Caco-2 (cell line): ENCODE data around the gene EPM2A. TPM values are rescaled to one million over a fixed set of nuclear protein-coding genes. Genes with fewer than 3 reads are reported as not detected.

Source experiments
- BruUV-seq: library from RNA; stranded (reverse); fragments of 400-500 nt; replicated peaks from 2 replicates; lab custom pipeline; 2021; lab: Mats Ljungman, UMichigan
- CTCF ChIA-PET: fragments of 300-600 bp; sonication (Branson Sonifier 250); formaldehyde crosslinking; loops from one replicate; lab custom pipeline; 2022; ENCODE audit warnings: antibody characterized with exemption; lab: Charles Lee
- POLR2A ChIA-PET: fragments of 300-600 bp; sonication (Branson Sonifier 250); formaldehyde crosslinking; loops from one replicate; lab custom pipeline; 2022; ENCODE audit warnings: antibody characterized with exemption; lab: Charles Lee
- DNase-seq, 2 experiments: peaks; one replicate each; pipeline versions ENCODE4 v3.0.0 to v3.0.0-alpha.2; 2020 to 2022
- H3K27me3 ChIP-seq: replicated peaks from 2 replicates; pipeline ENCODE4 v1.6.0; 2011; ENCODE audit warnings: low read length; ENCODE audit not compliant: control insufficient read depth, insufficient read depth
- H3K36me3 ChIP-seq: 2 replicates; pipeline ENCODE4 v1.5.1; 2011; ENCODE audit warnings: low read length; ENCODE audit not compliant: control insufficient read depth, insufficient read depth
- H3K4me1 ChIP-seq: fragments of 250-450 bp; sonication (Bioruptor Pico); 2 replicates; pipeline ENCODE4 v1.5.1; 2020; ENCODE audit warnings: mild to moderate bottlenecking
- H3K4me3 ChIP-seq: 2 replicates; pipeline ENCODE4 v1.5.1; 2011; ENCODE audit warnings: low read depth, mild to moderate bottlenecking, control low read depth, low read length
- H3K9me3 ChIP-seq: fragments of 250-450 bp; sonication (Bioruptor Pico); 2 replicates; pipeline ENCODE4 v1.5.1; 2020; ENCODE audit warnings: mild to moderate bottlenecking, moderate library complexity
- H3K27ac Mint-ChIP-seq: one replicate; pipeline ENCODE4 v1.8.0; 2022; ENCODE audit warnings: mixed read lengths; ENCODE audit not compliant: unreplicated experiment
- H3K27me3 Mint-ChIP-seq: one replicate; pipeline ENCODE4 v1.8.0; 2022; ENCODE audit warnings: mixed read lengths; ENCODE audit not compliant: insufficient read depth, unreplicated experiment
- H3K36me3 Mint-ChIP-seq: one replicate; pipeline ENCODE4 v1.8.0; 2022; ENCODE audit warnings: mild to moderate bottlenecking, mixed read lengths; ENCODE audit not compliant: insufficient read depth, unreplicated experiment
- H3K4me1 Mint-ChIP-seq: one replicate; pipeline ENCODE4 v1.8.0; 2022; ENCODE audit warnings: low read depth, mixed read lengths; ENCODE audit not compliant: unreplicated experiment
- H3K4me3 Mint-ChIP-seq: one replicate; pipeline ENCODE4 v1.8.0; 2022; ENCODE audit warnings: mild to moderate bottlenecking, moderate library complexity, mixed read lengths; ENCODE audit not compliant: unreplicated experiment
- H3K9me3 Mint-ChIP-seq: one replicate; pipeline ENCODE4 v1.8.0; 2022; ENCODE audit warnings: mixed read lengths; ENCODE audit not compliant: unreplicated experiment
- intact Hi-C: fragments of 100-400 bp; cut with micrococcal nuclease; formaldehyde crosslinking; loops from one replicate; pipeline ENCODE4 v1.10.0; 2022; ENCODE audit not compliant: unreplicated experiment
- total RNA-seq: library from RNA; stranded (reverse); gene quantifications from 2 replicates; pipeline ENCODE4 v1.2.3, GENCODE V29; 2022
- TF ChIP-seq, protein P1 (sequence below), 2 experiments: fragments of 200-600 bp in 1 of 2; IDR thresholded peaks; 1 replicate in 1 of 2; 2 replicates in 1 of 2; pipeline versions ENCODE4 v1.5.1 to v1.8.0; 2011 to 2022; ENCODE audit warnings: antibody characterized with exemption in 1 of 2, control low read depth in 1 of 2, inconsistent platforms in 1 of 2, low read depth in 1 of 2, low read length in 1 of 2, mild to moderate bottlenecking in 1 of 2, moderate library complexity in 1 of 2; ENCODE audit not compliant: insufficient read depth in 1 of 2, severe bottlenecking in 1 of 2, unreplicated experiment in 1 of 2

EPM2A gene
- total RNA-seq, 1 experiment from 2014 or later: 6.9 TPM

DNA sequence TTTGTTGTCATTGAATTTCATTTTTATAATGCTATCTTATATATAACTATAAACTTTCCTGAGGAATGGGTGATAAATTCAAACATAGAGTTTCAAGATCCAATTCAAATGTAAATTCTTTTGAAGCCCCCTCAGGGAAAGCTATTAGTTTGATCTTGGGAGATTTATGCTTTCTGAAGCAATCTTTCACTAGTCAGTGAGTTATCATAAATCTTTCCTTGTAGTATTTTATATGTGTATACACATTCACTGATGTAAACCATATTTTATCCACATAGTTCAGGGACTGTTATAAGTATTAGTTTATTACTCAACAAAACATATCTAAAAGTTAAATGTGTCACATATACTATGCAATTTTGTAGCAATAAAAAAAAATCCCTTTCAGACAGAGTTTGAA, 2.9 kb upstream of the EPM2A start:
- Mint-ChIP-seq H3K36me3 (peaks cover 14% of the 10 kb centered on the region), H3K27me3 (no peaks in the 10 kb centered on the region), H3K4me1 (no peaks in the 10 kb centered on the region), H3K27ac (no peak overlapping the region), H3K9me3 (peaks cover 10% of the 10 kb centered on the region), H3K4me3 (no peak overlapping the region)
- Histone ChIP-seq H3K27me3 (no peaks in the 10 kb centered on the region), H3K4me1 (peaks cover 8% of the 10 kb centered on the region), H3K36me3 (no peaks in the 10 kb centered on the region), H3K9me3 (no peaks in the 10 kb centered on the region), H3K4me3 (no peak overlapping the region)
- TF ChIP-seq, protein P1, sequence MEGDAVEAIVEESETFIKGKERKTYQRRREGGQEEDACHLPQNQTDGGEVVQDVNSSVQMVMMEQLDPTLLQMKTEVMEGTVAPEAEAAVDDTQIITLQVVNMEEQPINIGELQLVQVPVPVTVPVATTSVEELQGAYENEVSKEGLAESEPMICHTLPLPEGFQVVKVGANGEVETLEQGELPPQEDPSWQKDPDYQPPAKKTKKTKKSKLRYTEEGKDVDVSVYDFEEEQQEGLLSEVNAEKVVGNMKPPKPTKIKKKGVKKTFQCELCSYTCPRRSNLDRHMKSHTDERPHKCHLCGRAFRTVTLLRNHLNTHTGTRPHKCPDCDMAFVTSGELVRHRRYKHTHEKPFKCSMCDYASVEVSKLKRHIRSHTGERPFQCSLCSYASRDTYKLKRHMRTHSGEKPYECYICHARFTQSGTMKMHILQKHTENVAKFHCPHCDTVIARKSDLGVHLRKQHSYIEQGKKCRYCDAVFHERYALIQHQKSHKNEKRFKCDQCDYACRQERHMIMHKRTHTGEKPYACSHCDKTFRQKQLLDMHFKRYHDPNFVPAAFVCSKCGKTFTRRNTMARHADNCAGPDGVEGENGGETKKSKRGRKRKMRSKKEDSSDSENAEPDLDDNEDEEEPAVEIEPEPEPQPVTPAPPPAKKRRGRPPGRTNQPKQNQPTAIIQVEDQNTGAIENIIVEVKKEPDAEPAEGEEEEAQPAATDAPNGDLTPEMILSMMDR (IDR thresholded peaks at IDR 0.05; ENCODE audit: insufficient read depth in 1 of 2, low read depth in 1 of 2, low read length in 1 of 2, severe bottlenecking in 1 of 2, unreplicated experiment in 1 of 2): no peak
- intact Hi-C loops: no loop called here
- no TSS peak for BruUV-seq
- POLR2A ChIA-PET: no interaction called here
- no peak for DNase-seq
- CTCF ChIA-PET: no interaction called here

DNA sequence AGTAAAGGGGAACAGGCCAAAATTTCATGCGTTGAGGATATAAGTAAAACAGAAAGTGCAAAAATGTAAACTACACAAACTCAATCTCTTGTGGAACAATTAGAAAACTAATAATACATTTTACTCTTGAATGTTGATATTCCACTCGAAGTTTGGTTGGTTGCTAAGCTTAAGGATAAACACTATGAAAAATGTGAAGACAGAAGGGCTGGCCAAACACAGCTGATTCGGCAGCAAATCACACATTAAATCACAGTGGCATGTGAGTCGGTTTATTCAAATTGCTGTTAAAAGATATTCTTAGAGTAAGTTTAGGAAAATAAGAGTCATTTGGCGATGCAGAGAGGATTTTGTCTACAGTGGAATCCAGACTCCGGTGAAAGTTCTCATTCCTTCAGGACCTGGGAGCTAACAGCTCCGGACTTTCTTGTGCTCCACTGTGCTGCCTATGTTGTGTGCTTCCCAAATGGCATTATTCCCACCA, 1.4 kb upstream of the EPM2A start:
- peak overlapping the region; percentile 93 for H3K4me3 Mint-ChIP-seq
- peaks cover 14% of the 10 kb centered on the region for H3K36me3 Mint-ChIP-seq
- H3K9me3 Mint-ChIP-seq: peaks cover 10% of the 10 kb centered on the region
- H3K4me1 Mint-ChIP-seq: peaks cover 3% of the 10 kb centered on the region
- intact Hi-C loops: no loop called here
- Histone ChIP-seq H3K9me3 (no peaks in the 10 kb centered on the region), H3K27me3 (no peaks in the 10 kb centered on the region), H3K4me3 (peak overlapping the region; percentile 79; the same call in 1 of the 2 replicates), H3K4me1 (peaks cover 14% of the 10 kb centered on the region), H3K36me3 (no peaks in the 10 kb centered on the region)
- TF ChIP-seq, protein P1 (IDR thresholded peaks at IDR 0.05; ENCODE audit: insufficient read depth in 1 of 2, low read depth in 1 of 2, low read length in 1 of 2, severe bottlenecking in 1 of 2, unreplicated experiment in 1 of 2): no peak
- POLR2A ChIA-PET: interaction anchor here (0.7 kb wide), 1 partner anchor 300 kb away, joined by 11 read pairs; no protein-coding TSS in a partner anchor
- DNase-seq: no peak
- BruUV-seq: no TSS peak
- no peak overlapping the region for H3K27ac Mint-ChIP-seq
- CTCF ChIA-PET: no interaction called here
- no peaks in the 10 kb centered on the region for H3K27me3 Mint-ChIP-seq

DNA sequence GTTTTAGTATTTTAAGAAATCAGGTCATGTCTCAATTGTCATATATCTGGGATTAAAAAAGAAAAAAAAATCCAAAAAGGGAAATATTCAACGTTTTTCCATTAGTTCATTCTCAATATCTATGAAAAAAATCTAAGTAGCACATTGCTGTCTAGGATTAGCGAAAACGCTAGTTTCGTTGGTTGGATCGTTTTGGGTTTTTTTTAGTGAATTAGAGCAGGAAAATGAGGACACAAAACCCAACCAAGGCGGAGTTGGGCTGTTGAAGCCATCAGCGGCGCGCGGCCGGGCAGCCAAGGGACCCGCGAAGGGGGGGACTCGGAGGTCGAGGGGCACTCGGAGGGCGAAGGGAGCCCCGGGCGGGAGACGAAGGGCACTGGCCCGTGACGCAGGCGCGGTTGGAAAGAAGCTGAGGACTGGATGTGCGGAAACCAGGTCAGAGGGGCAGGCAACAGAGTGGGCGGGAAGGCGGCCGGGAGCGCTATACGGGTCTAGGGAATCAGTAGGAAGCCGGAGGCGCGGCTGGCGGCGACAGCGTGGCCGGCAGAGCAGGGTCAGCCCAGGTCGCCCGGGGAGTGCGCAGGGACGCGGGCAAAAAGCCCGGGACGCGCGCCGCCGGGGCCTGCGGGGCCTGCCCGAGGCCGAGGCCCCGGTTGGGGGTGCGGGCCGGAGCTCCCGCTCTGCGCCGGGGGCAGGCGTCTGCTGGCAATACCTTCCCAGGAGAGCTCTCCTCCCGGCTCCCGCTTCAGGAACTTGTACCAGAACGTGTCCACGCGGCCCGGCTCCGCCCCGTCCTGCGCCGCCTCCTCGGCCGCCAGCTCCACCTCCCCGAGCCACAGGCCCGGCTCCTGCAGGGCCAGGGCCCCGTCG, 599 bp downstream of the EPM2A start:
- Mint-ChIP-seq H3K4me1 (peaks cover 10% of the 10 kb centered on the region), H3K4me3 (peak overlapping the region; percentile 93), H3K27me3 (no peaks in the 10 kb centered on the region), H3K36me3 (peaks cover 14% of the 10 kb centered on the region), H3K9me3 (peaks cover 9% of the 10 kb centered on the region), H3K27ac (peak overlapping the region; percentile 95)
- H3K9me3 ChIP-seq: no peaks in the 10 kb centered on the region
- peak; percentile 93 for DNase-seq
- H3K4me1 ChIP-seq: peaks cover 18% of the 10 kb centered on the region
- ChIA-PET POLR2A (interaction anchor here (0.5 to 1.9 kb wide), 10 partner anchors 19 to 387 kb away, joined by 3 to 17 read pairs (median 4); partner anchors contain the start of genes FBXO30 and SHPRH), CTCF (interaction anchor here (1.1 to 1.2 kb wide), 2 partner anchors 79 to 80 kb away, joined by 3 to 4 read pairs; partner anchors contain the start of gene FBXO30)
- TF ChIP-seq, protein P1 (IDR thresholded peaks at IDR 0.05; ENCODE audit: insufficient read depth in 1 of 2, low read depth in 1 of 2, low read length in 1 of 2, severe bottlenecking in 1 of 2, unreplicated experiment in 1 of 2): no peak
- BruUV-seq: no TSS peak
- H3K27me3 ChIP-seq: no peaks in the 10 kb centered on the region
- H3K36me3 ChIP-seq: no peaks in the 10 kb centered on the region
- intact Hi-C loops: loop anchor here (1.0 to 2.0 kb wide), 2 partner anchors 80 to 154 kb away; partner anchors contain the start of gene FBXO30
- H3K4me3 ChIP-seq: peak overlapping the region; percentile 79
